T-helper 1 cell (primary cell): ENCODE measurements around the gene ATF5.
"Not testable (repeated sequence)": the region's sequence is repeated elsewhere in the genome, so short reads cannot be mapped to it uniquely, and the experiment has no call there.

Experiments
- DNase-seq, 5 donors: peaks; one replicate each; pipeline ENCODE4 v3.0.0-alpha.2; 2012 to 2020

The ATF5 gene

DNA sequence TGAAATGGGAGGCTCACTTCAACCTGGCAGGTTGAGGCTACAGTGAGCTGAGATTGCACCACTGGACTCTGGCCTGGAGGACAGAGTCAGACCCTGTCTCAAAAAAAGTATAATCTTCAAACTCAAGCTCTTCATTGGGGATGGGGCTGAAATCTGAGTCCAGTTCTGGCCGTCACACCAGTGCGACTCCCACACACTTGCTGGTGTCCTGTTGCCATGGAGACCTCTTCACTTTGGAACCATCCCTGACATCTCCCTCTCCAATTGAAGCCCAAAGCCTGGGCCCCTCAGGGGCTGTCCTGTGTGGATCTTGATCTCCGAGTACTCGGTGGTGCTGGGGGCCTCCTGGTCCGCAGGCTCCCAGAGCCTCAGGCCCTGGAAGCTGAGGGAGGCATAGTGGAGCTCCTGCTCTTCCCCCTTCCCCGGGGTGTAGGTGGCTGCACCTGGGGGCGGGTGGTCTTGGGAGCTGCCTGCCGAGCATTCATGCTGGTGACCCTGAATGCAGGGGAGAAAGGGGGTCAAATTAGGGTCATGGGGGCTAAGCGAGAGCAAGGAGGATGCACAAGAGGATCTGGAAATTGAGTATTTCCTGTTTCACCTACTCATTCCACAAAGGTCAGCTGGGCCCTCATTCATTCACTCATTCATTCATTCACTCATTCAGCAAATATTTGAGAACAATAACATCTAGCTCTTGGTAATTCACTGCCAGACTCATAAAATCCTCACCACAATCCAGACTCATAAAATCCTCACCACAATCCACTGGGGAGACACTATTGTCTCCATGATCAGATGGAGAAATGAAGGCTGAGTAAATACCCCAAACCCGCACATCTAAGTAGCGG lies 21.0 kb downstream of the ATF5 start:
- DNase-seq: no peak

DNA sequence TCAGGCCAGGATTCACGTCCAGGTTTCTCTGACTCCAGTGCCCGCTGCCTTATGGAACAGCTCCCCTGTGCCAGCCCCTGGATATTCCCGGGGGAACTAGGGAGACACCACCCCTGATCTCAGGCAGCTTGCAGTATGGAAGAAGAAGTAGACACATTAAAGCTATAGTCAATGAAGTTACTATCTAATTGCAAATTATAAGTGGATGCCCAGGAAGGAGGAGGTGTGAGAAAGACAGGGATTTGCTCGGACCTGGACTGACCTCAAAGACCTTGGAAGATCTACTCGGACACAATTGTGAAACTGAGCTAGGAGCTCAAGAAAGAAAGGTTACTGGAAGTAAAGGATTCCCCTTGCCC lies 21.6 kb downstream of the ATF5 start:
- no peak for DNase-seq

DNA sequence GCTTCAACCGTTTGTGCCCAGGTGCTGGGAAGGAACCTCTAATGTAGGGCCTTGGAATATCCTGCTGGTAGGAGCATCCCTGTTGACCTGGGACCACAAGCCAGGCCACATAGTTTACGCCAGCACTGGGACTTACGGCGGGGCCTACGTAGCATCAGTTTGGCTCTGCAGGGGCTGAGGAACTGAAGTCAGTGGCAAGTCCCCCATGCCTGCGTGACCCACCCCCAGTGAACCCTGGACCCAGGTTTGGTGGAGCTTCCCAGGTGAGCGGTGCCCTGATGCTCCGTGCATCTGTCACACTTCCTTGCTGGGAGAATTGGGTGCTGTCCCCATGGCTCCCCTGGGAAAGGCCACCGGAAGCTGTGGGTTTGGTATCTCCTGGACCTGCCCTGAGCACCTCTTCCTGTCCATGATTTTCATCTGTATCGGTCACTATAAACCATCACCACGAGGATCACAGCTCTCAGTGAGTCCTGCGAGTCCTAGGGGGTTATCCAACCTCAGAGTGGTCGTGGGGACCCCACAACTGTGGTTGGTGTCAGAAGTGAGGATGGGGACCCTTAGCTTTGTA lies 22.0 kb downstream of the ATF5 start:
- DNase-seq: no peak

DNA sequence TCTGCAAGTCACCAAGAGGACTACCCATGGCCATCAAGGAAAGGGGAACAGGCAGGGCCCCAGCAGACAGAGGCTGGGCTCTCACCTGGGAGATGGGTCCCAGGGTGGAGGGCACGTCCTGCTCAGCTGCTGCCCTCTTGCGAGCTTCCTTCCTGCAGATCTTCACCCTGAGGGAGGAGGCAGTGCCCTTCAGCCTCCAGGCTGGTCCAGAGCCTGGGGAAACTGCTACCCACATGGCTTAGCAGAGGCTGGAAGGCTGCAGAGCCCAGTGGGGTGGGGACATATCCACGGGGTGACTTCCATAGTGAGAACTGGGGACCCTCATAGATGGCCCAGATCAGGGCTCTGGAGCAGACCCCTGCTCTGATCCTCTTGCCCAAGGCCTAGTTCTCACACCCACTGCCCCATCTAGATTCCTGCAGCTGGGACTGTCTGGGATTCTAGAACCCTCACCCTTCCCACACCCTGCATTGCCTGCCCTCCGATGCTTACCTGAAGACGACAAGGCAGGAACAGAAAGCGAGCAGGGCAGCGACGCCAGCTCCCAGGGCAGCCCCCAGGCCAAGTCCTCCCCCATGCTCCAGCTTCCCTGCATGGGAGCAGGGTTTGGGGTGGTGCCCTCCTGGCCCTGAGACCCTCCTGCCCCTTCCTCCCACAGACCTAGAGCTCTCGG lies 22.9 kb downstream of the ATF5 start:
- DNase-seq: no peak

DNA sequence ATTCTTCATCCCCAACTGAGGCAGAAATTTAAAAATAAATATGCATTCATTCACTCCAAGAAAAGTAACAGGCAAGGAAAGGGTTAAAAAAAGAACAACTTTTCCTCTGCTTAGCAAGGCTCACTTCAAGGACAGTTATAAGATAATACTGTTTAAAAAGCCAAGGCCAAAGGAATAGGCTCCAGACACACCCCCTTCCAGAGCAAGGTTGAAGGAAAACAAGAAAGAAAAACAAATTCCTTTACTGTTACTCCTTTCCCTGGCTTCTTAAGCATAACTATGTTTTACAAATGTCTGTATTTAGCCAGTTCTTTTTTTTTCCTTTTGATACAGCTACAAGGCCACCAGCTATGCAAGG lies 23.5 kb downstream of the ATF5 start:
- no peak for DNase-seq

DNA sequence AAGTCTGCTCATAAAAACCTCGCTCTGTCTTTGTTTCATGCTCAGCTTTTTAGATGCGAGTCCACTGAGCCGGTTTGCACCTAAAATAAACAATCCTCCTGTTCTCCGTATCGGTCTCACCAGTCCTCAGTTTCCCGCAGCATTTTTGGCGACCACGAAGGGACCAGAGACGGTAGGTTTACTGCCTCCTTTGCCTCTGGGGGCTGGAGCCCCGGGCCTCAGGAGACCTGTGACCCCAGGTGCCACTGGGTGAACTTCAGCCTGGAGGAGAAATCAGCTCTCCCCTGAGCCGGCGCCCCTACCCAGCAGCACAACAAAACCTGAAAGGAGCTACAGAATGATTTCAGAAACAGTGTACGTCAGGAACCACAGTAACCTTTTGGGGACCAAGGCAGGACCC lies 23.9 kb downstream of the ATF5 start:
- no peak for DNase-seq

DNA sequence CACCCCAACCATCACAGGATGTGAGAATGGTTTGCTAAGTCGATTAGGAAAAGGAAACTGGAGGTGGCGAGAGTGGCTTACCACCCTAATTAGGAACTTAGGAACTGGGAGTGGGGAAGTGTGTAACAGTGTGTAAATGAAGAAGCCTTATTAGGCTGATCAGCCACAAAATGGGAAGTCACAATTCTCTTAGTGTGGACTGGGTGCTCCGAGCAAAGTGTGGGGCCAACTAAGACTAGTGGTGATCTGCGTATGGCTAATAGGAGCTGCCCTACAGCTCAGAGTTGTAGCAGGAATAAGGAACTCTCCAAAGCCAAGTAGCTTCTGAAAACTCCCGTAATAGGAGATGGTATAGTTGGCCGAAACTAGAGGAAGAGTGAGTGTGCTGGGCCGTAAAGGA lies 24.4 kb downstream of the ATF5 start:
- no peak for DNase-seq

DNA sequence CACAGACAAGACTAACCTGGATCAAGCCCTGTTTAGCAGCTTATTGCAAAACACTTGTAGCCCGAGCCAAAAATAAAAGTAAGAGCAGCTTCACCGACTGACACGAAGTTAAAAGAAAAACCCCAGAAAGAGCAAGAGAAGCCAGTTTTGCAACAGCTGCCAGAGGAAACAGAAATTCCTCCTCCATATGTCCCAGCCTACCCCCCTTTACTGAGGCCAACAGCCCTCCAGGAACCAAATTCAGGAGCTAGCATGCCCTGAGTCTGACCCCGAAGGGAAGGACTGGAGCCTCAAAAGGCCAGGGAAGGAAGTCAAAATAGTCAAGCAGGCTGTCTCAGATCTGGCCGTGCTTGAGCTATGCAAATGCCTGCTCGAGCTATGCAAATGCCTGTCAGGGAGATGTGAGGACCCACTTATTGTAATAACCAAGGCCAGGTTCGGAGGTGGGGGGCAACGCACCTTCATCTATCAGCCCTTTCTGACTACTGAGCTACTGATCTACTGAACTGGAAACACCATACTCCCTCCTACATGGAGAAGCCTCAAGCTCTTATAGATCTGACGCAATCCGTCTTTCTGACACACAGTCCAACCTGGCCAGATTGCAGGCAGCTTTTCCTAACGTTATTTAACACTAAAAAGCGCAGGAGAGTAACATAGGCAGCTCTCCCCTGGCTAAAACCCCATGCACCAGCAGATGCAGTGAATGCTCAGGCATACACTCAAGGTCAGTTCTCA lies 25.3 kb downstream of the ATF5 start:
- DNase-seq: no peak

DNA sequence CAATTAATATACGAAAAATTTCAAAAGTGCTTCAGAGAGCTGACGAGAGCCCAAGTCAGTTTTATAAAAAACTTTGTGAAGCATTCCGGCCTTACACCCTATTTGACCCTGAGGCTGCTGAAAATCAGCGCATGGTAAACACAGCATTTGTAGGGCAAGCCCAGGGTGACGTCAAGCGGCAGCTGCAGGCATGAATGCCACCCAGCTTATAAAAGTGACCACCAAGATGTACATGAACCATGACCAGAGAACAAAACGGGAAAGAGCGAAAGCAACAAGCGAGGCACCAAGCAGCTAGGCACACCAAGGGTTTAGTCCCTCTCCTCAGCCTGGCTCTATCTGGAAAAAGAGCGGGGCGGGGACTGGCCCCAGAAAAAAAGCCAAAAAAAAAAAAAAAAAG lies 25.9 kb downstream of the ATF5 start:
- DNase-seq: no peak

DNA sequence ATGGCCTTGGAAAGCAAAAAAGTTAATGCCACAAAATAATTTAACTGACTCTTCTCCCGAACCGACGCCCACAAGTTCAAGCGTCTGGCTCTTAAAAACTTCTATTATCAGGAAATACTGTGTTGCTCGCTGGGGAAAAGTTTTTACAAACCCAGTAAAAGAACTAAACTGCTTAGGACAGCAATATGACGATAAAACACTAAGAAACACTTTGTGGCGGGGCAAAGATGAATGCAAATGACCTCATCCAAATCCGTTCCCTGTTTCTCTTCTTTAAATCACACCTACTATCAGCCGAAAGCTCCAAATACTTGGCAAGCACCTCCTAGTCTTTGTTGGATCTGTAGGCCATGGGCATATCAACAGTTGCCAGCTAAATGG lies 27.1 kb downstream of the ATF5 start:
- DNase-seq: no peak

DNA sequence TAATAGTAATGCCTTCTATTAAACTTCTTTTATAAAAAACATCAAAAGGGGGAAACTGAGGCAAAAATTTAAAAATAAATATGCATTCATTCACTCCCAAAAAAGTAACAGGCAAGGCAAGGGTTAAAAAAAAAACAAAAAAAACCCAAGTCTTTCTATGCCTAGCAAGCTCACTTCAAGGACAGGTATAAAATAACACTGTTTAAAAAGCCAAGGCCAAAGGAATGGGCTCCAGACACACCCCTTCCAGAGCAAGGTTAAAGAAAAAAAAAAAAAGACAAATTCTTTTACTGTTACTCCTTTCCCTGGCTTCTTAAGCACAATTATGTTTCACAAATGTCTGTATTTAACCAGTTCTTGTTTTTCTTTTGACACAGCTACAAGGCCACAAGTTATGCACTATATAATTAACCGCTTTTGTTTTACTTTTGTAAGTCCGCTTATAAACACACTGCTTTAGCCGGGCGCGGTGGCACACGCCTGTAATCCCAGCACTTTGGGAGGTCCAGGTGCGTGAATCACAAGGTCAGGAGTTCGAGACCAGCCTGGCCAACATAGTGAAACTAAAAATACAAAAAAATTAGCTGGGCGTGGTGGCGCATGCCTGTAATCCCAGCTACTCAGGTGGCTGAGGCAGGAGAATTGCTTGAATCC lies 28.4 kb downstream of the ATF5 start:
- no peak for DNase-seq

DNA sequence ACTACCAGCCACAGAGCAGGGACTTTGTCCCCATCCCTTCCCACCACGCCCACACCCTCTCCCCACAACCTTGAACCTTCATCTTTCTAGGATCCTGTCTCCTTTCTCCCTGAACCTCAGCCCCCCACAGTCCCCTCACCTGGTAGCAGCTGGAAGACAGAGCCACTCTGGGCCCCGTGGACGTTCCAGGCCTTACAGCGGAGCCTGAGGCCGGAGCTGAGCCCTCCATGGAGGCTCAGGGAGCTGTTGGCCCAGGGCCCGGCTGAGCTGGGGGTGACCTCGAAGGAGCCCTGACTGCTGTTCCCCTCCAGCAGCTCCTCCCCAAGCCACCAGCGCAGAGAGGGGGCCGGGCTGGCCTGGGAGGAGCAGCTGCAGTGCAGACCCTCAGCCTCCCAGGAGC lies 29.1 kb downstream of the ATF5 start:
- DNase-seq: not testable (repeated sequence)

DNA sequence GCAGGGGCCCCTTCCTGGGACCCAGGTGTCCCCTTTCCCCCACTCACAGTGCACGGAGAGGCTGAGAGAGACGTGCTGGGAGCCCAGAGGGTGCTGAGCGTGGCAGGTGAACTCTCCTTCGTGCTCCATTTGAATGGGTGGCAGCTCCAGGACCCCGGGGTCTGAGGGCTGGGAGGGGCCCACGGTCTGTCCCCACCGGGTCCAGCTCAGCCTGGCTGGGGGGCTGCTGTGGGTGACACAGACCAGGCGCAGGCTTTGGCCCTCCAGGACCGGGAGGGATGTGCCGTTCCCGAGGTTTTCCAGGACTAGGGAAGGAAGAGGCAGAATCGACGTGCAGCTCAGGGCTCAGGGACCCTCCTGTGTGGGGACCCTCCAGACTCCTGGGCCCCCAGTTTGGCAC lies 29.6 kb downstream of the ATF5 start:
- not testable (repeated sequence) for DNase-seq

DNA sequence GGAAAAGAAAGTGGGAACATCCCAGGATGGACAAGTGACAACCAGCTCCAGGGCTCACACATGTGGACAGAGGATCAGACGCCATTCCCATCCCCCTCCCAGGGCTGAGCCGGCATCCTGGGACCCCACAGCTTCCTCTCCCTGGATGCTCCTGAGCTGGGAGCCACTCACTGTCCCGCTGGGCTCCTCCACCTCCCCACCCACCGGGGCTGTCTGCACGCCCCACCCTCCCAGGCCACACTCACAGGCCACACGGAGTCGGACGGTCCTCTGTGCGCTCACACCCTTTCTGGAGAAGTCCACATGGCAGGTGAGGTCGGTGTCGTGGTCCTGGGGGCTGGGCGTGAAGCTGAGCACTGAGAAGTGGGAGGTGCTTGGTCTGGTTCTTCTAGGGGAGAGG lies 30.9 kb downstream of the ATF5 start:
- not testable (repeated sequence) for DNase-seq

DNA sequence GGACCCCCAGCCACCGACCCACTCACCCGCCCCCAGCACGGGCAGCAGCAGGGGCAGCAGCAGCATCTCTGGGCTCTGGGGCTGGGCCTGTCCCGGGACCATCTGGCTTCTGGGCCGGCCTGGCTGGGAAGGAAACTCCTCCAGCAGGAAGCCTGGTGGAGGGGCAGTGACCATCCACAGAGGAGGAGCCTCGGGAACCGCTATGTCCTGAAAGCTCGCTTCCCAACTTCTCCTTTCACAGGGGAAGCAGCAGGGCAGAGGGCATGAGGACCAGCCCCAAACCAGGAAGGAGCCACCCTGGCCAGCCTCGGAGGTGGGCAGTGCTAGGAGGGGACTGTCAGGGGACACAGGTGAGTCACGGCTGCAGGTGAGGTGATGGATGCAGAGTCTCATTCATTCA lies 32.0 kb downstream of the ATF5 start, which contains the start of gene SIGLEC11:
Gene SIGLEC11 (minus strand): TSS at position 193 of the 400 bp plus-strand sequence. CDS start 91 bp downstream, at position 102.
- DNase-seq: not testable (repeated sequence)

DNA sequence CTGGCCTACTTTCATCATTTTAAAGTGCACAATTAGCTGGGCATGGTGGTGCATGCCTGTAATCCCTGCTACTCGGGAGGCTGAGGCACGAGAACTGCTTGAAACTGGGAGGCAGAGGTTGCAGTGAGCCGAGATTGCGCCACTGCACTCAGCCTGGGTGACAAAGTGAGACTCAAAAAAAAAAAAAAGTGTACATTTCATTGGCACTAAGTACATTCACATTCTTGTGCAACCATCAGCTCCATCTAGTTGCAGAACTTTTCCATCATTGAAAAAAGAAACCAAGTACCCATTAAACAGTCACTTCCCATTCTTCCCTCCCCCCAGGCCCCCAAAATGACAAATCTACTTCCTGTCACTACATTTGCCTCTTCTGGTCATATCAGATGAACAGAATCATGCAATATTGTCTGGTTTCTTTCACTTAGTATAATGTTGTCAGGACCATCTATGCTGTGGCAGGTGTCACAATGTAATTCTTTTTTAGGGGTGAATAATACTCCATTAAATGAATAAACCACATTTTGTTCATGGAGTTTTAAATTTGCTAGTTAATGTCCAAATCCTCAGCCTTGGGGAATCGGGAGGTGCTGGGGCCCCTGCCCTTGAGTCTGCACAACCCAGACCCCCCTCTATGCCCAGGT lies 39.4 kb downstream of the ATF5 start:
- DNase-seq: no peak

DNA sequence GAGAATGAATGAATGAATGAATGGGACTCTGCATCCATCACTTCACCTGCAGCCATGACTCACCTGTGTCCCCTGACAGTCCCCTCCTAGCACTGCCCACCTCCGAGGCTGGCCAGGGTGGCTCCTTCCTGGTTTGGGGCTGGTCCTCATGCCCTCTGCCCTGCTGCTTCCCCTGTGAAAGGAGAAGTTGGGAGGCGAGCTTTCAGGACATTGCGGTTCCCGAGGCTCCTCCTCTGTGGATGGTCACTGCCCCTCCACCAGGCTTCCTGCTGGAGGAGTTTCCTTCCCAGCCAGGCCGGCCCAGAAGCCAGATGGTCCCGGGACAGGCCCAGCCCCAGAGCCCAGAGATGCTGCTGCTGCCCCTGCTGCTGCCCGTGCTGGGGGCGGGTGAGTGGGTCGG lies 40.4 kb downstream of the ATF5 start:
- not testable (repeated sequence) for DNase-seq

DNA sequence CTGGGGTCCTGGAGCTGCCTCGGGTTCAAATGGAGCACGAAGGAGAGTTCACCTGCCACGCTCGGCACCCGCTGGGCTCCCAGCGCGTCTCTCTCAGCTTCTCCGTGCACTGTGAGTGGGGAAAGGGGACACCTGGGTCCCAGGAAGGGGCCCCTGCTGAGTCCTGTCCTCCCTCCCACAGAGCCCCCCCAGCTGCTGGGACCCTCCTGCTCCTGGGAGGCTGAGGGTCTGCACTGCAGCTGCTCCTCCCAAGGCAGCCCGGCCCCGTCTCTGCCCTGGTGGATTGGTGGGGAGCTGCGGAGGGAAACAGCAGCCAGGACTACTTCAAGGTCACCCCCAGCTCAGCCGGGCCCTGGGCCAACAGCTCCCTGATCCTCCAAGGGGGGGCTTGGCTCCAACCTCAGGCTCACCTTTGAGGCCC lies 43.0 kb downstream of the ATF5 start:
- no peak for DNase-seq

DNA sequence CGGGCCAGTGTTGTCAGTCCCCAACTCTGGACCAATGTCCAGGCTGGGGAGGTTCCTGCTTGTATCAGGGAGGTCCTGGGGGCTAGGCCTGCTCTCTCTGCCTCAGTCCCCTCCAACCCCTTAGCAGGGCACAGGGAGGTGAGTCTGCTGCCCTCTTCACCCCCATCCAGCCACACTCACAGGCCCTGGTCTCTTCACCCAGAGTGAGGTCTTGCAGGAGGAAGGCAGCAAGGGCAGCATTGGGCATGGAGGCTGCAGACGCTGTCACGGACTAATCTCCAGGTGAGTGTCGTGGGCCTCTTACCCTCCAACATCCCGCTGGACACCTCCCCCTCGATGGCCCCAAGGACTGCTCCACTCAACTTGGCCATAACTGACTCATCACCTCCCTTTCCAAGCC lies 43.8 kb downstream of the ATF5 start:
- no peak for DNase-seq

DNA sequence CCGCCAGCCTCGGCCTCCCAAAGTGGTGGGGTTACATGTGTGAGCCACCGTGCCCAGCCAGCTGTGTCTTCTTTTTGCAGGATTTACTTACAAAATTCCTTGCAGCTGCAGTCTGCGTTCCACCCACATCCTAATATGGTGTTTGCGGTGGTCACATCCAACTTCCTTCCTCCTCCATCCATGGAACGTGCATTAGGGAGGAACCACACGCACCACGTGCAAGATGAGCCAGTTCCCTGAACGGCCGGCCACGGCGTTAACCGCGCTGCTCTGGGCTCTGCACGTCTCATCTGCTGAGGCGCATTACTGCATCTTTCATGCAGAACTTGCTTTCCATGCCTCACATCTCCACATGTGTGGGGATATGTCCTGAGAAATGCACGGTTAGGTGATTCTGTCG lies 45.0 kb downstream of the ATF5 start:
- DNase-seq: no peak

DNA sequence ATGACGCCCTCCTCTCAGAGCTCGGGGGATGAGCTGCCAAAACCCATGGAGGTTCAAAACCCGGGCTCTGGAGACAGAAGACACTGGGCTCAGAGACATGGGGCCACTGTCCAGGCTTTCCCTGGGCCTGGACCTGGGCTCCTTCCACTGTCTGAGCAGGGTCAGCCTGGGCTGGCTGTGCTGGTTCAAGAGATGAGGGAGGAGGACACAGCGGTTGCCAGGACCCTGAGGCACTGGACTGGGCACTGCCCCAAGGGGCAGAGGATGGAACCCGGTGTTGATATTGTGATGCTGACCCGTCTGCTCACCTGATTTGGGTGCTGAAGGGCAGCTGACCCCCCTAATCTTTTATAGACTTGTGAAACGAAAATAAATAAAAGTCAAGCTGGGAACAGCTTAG lies 46.0 kb downstream of the ATF5 start:
- no peak for DNase-seq

DNA sequence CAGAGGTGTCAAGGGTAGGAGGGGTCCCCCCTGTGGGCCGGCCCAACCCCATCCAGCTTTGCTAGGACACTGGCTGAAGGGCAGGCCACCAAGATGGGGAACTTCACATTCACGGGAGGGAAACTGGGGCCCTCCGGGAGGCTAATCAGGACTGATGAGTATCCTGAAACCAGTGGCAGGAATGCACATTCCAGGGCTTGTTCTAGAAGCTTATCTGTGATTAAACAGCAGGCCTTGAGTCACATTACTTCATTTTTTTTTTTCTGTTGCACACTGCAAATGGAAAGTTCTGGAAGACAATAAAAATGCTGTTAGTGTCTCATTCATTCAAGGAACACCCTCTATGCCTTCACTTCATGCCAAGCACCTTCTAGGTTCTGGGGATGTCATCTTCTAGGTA lies 47.5 kb downstream of the ATF5 start:
- DNase-seq: no peak
